SK-N-SH (cell line): ENCODE data around the gene C2orf49.

ENCODE experiments used
- CTCF ChIP-seq: fragments of 200-600 bp; sonication (generic); IDR thresholded peaks from 2 replicates; pipeline ENCODE4 v1.6.1; 2017; ENCODE audit warnings: antibody characterized with exemption, mild to moderate bottlenecking, moderate library complexity
- ELF1 ChIP-seq: IDR thresholded peaks from 2 replicates; pipeline ENCODE4 v1.4.0; 2012
- EP300 ChIP-seq, 2 experiments: IDR thresholded peaks; 2 replicates each; pipeline versions ENCODE4 v1.4.0 to v1.6.1; 2012; ENCODE audit warnings: borderline replicate concordance in 1 of 2, low read depth in 1 of 2, low read length in 1 of 2
- FOXJ3 ChIP-seq: sonication (generic); formaldehyde crosslinking; IDR thresholded peaks from 2 replicates; pipeline ENCODE4 v1.5.1; 2020; ENCODE audit warnings: mild to moderate bottlenecking, missing genetic modification reagents
- MEF2A ChIP-seq: IDR thresholded peaks from 2 replicates; pipeline ENCODE4 v1.4.0; 2012; ENCODE audit warnings: low read depth, borderline replicate concordance
- POLR2AphosphoS5 ChIP-seq: IDR thresholded peaks from 2 replicates; pipeline ENCODE4 v1.6.1; 2012; ENCODE audit warnings: low read depth, low read length

DNA sequence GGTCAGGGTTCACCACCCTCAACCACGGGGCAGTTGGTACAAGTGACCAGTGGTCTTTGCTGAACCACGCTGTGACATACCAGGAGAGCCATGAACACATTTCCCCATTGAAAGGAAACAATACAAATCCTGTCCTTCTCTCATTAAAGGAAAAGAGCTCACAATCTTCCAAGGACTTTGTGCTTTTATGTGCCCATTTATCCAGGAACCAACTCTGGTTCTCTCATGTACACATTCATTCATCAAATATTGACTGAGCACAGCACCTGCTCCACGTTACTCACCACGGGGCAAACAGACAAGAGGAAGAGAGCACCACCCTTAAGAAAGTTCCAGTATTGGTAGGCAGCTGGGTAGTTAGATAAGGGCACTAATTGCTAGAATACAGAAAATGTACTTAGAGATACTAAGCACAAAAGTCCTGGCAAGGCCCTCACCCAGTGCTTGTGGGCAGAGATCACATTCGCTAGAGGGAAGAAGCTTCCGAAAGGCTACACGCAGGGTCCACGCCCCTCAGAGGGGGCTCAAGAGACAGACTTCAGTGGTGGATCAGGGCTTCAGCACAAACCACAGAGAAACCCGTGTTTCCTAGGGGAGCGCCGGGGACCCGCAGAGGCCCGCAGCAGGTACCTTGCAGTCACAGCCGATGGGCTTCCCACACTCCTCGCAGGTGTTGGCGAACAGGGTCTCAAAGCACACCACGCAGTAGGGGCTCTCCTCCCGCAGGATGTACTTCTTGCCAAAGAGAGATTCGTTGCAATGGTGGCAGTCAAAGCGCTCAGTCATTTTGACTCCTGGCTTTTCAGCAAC is 48.6 kb downstream of the C2orf49 start:
- TF ChIP-seq FOXJ3 (CRISPR knock-in tag) (no peak), CTCF (no peak), EP300 (IDR thresholded peaks at IDR 0.05; ENCODE audit: borderline replicate concordance in 1 of 2, low read depth in 1 of 2, low read length in 1 of 2) (no peak), MEF2A (no peak), ELF1 (no peak), POLR2AphosphoS5 (no peak)
